IPS DF 6.9 (cell line): Measurements from ENCODE around the gene OR6F1.
A peak's percentile ranks its signal among the peaks of the same experiment; 100 is the strongest.
"Not testable (repeated sequence)": the region's sequence is repeated elsewhere in the genome, so short reads cannot be mapped to it uniquely, and the experiment has no call there.

Source experiments
- DNase-seq: peaks from one replicate; pipeline ENCODE4 v3.0.0-alpha.2; 2013; ENCODE audit warnings: low read depth, low spot score
- H3K27ac ChIP-seq: one replicate; pipeline ENCODE4 v1.5.1; 2013; ENCODE audit warnings: low read length, control low read depth
- H3K27me3 ChIP-seq: 2 replicates; pipeline ENCODE4 v1.6.1; 2013; ENCODE audit warnings: mild to moderate bottlenecking, low read length; ENCODE audit not compliant: control insufficient read depth, insufficient read depth
- H3K36me3 ChIP-seq: 2 replicates; pipeline ENCODE4 v1.6.1; 2013; ENCODE audit warnings: low read length; ENCODE audit not compliant: control insufficient read depth, insufficient read depth
- H3K4me1 ChIP-seq: 2 replicates; pipeline ENCODE4 v1.6.1; 2013; ENCODE audit warnings: low read length; ENCODE audit not compliant: control insufficient read depth, insufficient read depth
- H3K4me3 ChIP-seq: 2 replicates; pipeline ENCODE4 v1.5.1; 2013; ENCODE audit warnings: mild to moderate bottlenecking, low read length
- H3K9me3 ChIP-seq: 2 replicates; pipeline ENCODE4 v1.6.1; 2013; ENCODE audit warnings: low read length, inconsistent platforms; ENCODE audit not compliant: control insufficient read depth, insufficient read depth
- WGBS: extraction: QIAGEN DNeasy Blood & Tissue Kit; methylation state at CpG from one replicate; pipeline ENCODE4 v1.1.7; 2013; ENCODE audit warnings: mixed read lengths, missing lambda C conversion rate; ENCODE audit not compliant: insufficient read length, insufficient coverage; 5-methylcytosine and 5-hydroxymethylcytosine counted together

Gene OR6F1

DNA sequence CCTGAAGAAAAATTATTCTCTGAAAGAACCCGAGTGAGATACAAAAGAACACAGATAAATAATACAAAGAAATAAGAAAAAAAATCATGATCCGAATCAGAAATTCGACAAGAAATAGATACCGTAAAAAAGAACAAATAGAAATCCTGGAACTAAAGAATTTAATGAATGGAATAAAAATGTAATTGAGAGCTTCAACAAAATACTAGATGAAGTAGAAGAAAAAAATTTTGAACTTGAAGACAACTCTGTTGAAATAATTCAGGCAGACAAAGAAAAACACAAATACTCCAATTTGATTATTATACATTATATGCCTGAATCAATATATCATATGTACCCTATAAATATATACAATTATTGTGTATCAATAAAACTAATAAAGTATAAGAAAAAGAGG lies 4.8 kb upstream of the OR6F1 start:
- DNase-seq = no peak
- H3K36me3 ChIP-seq = no peaks in the 10 kb centered on the region
- no CpG with 5 or more reads among the region's 4 CpGs for WGBS

DNA sequence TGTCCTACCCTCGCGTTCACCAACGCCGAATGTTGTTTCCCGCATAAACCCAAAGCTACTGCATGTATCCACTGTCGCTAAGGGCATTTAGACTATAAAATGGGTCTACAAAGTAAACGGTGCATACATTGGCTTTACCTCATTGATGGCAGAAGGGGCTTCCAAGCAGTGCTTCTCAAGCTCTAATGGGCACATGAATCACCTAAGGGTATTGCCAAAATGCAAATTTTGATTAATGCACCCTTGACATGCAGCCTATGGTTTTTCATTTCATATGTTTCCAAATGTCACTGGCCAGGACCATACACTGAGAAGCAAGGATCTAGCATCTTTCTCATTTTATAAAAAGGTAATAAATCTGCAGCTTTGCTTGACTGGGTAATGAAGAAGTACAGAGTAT lies 2.7 kb downstream of the OR6F1 start:
- no CpG with 5 or more reads among the region's 7 CpGs for WGBS
- H3K9me3 ChIP-seq = no peaks in the 10 kb centered on the region
- no peaks in the 10 kb centered on the region for H3K27me3 ChIP-seq
- DNase-seq = no peak
- H3K36me3 ChIP-seq = no peaks in the 10 kb centered on the region
- H3K4me3 ChIP-seq = no peak overlapping the region
- no peak overlapping the region for H3K27ac ChIP-seq
- no peaks in the 10 kb centered on the region for H3K4me1 ChIP-seq

More for the DNA sequence above, 4.8 kb upstream of the OR6F1 start:
- no peaks in the 10 kb centered on the region for H3K9me3 ChIP-seq
- no peaks in the 10 kb centered on the region for H3K27me3 ChIP-seq
- no peaks in the 10 kb centered on the region for H3K4me1 ChIP-seq
- no peak overlapping the region for H3K27ac ChIP-seq
- H3K4me3 ChIP-seq = no peak overlapping the region

DNA sequence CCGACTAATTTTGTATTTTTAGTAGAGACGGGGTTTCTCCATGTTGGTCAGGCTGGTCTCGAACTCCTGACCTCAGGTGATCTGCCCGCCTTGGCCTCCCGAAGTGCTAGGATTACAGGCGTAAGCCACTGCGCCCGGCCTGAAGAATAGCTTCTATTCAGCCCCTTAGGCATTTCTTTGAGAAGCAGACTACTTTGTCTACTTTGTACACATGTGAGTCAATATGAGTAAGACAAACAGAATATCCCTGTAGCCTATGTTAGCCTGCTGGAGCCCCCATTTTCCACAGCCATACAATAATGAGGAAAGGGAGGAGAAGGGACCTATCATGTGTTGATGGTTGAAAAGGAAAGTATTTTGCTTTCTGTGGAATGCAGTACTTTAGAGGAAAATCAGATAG lies 5.8 kb downstream of the OR6F1 start:
- H3K36me3 ChIP-seq, H3K9me3 ChIP-seq, H3K27me3 ChIP-seq, DNase-seq, H3K4me3 ChIP-seq, H3K27ac ChIP-seq, H3K4me1 ChIP-seq: not testable (repeated sequence)
- WGBS = no CpG with 5 or more reads among the region's 8 CpGs

DNA sequence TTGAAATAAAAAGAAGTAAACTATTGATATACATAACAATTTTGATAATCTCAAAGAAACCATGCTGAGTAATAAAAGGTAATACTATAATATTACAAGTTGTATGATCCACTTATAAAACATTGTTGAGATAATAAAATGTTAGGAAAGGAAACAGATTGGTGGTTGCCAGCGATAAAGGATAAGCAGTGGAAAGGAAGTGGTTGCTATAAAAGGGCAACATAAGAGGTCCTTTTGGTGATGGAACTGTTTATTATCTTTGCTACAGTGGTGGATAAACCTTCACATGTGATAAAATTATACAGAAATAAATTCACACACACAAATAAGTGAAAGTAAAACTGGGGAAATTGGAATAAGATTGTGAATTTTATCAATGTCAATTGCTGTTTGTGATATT lies 15.1 kb downstream of the OR6F1 start:
- H3K4me1 ChIP-seq = no peaks in the 10 kb centered on the region
- DNase-seq = no peak
- H3K27ac ChIP-seq = no peak overlapping the region
- no peaks in the 10 kb centered on the region for H3K27me3 ChIP-seq
- WGBS = no CpG with 5 or more reads among the region's 1 CpG
- no peaks in the 10 kb centered on the region for H3K9me3 ChIP-seq
- H3K4me3 ChIP-seq = no peak overlapping the region
- no peaks in the 10 kb centered on the region for H3K36me3 ChIP-seq

DNA sequence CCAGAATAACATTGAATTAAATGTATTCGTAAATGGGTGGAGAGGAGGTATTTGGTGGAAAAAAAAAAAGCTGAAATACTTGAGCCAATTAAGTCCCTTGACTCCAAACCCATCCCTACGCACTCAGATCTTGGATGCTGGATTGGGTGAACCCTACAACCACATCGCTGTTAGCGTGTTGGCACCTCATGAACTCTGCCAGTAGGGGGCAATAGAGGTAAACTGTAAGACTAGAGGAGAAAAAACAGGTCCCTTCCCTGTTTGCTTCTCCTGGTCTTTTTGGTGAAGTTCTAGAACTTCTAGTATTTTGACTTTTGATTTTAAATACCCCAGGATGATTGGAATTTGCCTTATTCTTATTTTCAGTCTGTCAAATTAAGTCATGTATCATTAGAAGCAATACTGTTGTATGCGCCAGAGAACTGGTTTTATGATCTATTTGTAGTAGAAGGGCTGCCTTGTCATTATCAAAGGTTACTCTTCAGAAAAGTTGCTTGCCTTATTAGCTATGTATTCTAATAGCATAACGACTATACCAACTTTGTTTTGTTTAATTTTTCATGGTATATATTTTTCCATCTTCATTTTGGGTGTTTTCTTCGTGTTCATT lies 35.1 kb downstream of the OR6F1 start:
- peak; percentile 83 for DNase-seq
- Histone ChIP-seq H3K36me3 (no peaks in the 10 kb centered on the region), H3K4me3 (no peak overlapping the region), H3K27ac (no peak overlapping the region), H3K4me1 (no peaks in the 10 kb centered on the region), H3K9me3 (no peaks in the 10 kb centered on the region), H3K27me3 (no peaks in the 10 kb centered on the region)
- WGBS = no CpG with 5 or more reads among the region's 7 CpGs

DNA sequence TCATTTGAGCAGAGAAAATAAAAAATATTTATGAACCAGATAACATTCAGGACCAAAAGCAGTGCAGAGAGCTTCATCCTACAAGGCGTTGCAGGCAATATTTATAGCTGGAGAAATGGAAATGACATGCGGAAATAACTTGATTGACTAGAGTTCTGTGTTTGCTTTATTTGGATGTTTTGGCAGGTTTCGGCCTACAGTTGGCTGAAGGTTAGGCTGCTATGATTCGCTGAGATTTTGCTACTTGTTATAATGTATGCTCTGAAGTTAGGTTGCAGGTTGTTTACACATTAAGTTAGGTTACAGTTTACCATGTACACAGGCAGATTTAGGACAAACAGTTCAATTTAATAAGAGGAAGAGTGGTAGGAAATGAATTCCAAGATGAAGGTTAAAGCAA lies 36.3 kb downstream of the OR6F1 start:
- no CpG with 5 or more reads among the region's 4 CpGs for WGBS
- H3K36me3 ChIP-seq = no peaks in the 10 kb centered on the region

DNA sequence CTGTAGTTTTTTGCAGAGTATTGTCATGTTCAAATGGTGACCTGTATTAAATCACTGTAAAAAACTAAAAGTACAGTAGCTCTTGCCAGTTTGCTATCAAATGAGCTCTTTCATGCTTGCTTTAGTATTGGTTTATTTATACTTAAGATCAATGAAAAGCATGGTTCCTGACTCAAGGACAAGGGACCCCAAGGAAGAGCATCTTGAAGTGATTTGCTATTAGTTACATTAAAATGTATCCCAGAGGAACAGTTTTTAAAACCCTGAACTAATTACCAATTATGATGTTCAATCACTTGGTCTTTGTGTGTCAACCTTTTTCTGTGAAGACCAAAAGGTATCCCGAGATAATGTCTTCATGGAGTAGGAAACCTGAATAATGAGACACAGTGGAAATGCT lies 36.8 kb downstream of the OR6F1 start, which contains the start of gene OR13G1:
OR13G1 (minus strand) TSS at position 101 of the 400 bp plus-strand sequence. CDS start 6,698 bp downstream, outside the sequence.
- no peaks in the 10 kb centered on the region for H3K27me3 ChIP-seq
- no peak within 1 kb of the TSS for H3K4me3 ChIP-seq
- WGBS = no CpG with 5 or more reads among the region's 1 CpG
- no peaks in the 10 kb centered on the region for H3K9me3 ChIP-seq
- no peaks in the 10 kb centered on the region for H3K4me1 ChIP-seq
- H3K27ac ChIP-seq = no peak within 1 kb of the TSS
- no peaks in the 10 kb centered on the region for H3K36me3 ChIP-seq
- DNase-seq = no peak

More for the DNA sequence above, 36.3 kb downstream of the OR6F1 start:
- no peaks in the 10 kb centered on the region for H3K27me3 ChIP-seq
- DNase-seq = no peak
- no peak overlapping the region for H3K27ac ChIP-seq
- no peaks in the 10 kb centered on the region for H3K9me3 ChIP-seq
- H3K4me1 ChIP-seq = no peaks in the 10 kb centered on the region
- H3K4me3 ChIP-seq = no peak overlapping the region

DNA sequence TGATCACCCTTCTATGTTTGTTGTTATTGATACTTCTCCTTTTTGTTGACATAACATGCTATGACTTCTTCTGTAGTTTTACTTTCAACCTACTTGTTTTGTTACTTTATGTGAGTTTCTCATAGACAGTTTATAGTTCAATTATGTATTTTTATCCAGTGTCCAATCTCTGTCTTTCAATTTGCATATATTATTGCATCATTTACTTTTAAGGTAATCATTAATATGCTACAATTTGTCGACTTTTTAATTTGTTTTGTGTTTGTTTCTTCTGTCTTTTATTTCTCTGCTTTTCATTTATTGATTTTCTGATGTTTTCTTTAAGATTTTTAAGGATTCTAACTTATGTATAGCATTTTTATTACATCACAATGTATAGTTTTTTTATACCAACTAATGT lies 47.2 kb downstream of the OR6F1 start:
- Histone ChIP-seq H3K36me3 (no peaks in the 10 kb centered on the region), H3K27me3 (no peaks in the 10 kb centered on the region), H3K27ac (no peak overlapping the region), H3K4me3 (no peak overlapping the region), H3K4me1 (no peaks in the 10 kb centered on the region), H3K9me3 (no peaks in the 10 kb centered on the region)
- WGBS = no CpG with 5 or more reads among the region's 1 CpG
- DNase-seq = no peak
